Stimulated activated CD4-positive, alpha-beta T cell treated with anti-CD3 and anti-CD28 coated beads, Interleukin-4, amount 100 ng/mL, for 24 hours (primary cell): ENCODE results near the gene ADD3.

Experiments
- DNase-seq: peaks from one replicate; pipeline ENCODE4 v3.0.0-alpha.2; 2020

ADD3 gene

DNA sequence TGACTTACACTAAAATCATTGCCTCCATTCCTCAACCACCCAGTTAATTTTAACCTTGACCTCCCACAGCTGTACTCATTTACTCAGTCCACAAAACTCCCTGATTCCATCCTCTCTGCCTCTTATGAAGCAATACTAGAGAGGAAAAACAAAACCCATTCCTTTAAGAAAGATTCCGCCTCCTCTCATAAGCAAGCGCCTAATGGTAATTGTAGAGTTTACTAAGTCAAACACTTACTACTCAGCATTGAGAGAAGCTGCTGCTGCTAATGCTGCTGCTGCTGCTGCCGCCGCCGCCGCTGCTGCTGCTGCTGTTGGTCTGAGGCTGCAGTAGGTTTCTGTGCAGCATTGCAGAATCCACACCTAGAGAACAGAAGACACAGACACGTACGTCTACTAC is 2.1 kb upstream of the ADD3 start:
- no peak for DNase-seq

DNA sequence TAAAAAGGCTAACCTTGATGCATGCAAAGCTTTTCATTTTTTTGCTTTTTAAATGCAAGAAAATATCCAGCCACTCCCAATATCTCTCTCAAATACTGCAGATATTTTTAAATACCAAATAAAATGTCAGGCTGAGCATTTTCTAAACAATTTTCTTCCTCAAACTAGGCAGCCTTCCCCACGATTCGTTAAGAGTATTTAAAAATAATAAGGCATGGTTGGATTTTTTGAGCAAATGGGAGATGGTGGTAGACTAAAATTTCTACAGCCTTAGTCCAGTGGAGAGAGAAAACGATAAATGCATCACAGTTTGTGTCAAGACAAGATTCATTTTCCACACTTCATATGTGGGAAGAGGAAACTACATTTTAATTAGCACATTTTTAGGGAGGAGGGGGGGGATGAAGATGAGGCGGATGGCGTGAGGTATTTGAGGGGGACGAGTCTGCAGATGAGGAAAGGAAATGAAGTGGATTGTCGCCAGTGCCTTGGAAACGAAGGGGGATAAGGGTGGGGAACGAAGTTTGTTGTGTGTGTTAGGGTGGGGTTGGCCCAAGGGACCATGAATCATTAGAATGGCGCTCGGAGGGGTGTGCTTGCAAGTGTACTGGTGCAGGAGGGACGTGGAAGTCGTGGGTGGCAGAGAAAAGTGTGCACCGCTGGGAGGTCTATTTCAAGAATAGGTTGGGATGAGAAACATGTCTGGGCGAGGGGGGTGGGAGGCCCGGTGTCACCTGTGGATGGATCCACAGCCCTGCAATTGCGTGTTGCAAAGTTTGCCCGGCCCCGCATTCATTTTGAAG is 1.2 kb upstream of the ADD3 start:
- DNase-seq, result peak; percentile 18

DNA sequence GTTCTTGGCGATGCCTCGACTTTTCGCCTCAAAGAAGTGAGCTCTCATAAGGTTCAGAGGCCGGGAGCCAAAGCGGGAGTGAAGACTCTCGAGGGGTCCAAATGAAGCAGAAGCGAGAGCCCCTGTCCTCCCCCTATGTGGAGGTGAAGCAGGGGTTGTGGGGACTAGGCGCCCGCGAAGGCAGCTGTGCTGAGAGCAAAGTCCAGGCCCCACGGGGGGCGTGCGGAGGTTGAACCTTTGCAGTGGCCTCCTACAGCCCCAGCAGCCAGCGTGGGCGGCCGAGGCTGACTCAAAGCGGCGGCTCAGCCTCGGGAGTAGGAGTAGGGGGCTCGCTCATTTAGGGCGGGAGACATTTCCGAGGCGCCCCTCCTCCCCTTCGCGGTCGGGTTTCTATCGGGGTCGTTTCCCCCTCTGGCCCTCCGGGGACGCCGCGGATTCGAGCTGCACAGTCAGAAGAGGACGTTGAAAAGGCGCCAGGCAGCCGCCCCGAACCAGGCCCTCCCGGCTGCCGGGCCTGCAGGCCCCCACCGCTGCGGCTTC is 553 bp upstream of the ADD3 start:
- DNase-seq, result peak; percentile 61

DNA sequence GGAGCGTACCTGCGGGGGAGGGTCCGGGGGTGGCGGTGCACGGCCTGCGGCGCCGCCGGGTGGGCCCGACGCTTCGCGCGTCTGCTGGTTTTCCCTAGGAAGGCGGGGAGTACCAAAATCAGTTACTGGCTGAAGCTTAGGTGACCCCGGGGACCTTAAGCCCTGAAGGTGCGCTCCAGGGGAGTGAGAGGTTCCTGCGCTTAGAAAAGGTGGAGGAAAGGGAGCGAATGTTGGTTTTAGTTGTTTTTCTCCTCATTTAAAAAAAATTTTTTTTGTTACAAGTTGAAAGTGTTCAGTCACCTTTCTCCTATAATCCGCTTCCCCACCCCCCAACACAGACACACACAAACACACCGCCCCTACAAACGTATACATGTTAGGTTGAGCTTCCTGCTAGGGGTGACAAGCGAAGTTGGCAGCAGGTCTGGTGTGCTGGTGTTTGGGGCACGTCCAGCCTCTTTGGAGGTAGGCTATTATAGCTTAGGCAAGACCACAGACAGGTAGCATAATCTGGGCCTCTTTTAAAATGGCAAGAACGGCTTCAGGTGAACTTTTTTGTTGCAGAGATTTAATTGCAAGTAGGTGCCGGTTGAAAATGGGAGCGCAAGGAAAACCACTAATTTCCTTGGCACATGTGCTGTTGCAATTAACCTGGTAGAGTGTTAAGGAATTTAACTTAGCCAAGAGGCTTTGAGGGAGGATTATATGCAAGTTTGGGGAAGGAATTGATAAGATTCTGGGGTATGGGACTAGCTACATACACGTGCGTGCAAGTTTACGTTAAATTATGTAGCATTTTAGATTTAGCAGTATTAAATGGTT is 945 bp downstream of the ADD3 start:
- peak; percentile 52 for DNase-seq

DNA sequence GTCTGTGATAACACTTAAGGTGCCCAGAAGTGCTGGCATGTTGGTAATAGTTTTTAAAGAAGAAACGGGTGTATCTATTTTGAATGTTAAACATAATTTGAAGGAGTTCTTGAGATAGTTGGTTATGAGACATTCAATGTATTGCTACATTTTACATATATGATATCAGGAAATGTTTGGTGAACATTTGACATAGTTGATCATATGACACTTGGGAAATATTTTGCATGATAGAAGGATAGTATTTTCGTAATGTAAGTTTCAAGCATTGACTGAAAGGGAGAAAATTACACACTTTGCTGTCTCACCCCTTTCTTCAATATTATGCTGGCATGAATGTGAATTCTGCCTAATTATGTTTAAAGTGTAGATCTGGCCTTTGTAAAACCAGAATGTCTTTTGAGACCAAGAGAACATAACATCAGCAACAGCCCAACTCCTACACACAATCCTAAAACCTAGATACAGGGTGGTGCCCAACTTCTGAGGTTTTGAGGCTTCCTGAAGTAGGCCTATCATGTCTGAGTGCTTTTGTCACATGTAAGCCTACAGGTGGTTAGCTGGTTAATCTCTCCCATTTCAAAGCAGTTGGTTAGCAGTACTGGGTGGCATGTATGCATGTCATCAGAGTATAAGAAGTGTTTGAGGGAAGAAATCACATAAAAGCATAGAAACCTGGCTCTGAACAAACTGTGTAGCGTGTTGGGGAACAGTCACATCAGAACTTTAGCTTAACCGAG is 2.1 kb downstream of the ADD3 start:
- DNase-seq, result peak; percentile 64

DNA sequence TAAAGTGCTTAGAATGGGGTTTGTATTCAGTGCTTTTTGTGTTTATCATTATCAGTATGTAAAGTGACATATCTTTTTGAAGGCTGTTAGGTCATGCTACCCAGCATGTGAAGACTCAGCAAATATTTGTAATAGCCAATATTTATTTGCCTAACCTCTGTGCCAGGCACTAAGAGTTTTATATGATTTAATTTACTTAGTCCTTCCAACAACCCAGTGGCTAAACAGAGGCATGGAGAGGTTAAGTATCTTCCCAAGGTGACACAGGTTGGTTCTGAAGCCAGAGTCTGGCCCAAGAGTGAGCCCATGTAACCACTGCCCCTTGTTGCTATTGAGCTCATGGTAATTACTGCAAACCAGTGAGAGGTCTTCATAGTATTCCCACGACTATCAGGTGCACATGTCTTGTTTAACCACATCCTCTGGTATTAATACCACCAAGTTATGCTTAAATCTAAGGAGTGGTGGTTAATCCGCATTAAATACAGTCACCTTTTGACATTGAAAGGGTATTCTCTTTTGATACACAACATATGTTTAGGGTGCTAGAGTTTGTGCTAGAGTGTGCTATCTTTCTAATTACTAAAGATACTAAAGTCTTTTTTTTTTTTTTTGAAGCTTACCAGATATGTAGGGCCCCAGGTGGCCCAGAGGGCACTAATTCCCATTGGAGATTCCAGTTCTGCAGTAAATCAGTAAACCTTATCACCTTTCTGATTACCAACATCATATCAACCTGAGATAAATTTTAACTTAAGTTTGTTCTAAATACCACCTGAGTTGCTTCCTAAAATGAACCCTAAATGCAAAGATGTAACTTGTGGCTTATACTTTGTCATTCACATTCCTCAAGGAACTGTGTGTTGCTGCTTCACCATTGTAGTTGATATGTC is 2.9 kb downstream of the ADD3 start:
- DNase-seq, result no peak

DNA sequence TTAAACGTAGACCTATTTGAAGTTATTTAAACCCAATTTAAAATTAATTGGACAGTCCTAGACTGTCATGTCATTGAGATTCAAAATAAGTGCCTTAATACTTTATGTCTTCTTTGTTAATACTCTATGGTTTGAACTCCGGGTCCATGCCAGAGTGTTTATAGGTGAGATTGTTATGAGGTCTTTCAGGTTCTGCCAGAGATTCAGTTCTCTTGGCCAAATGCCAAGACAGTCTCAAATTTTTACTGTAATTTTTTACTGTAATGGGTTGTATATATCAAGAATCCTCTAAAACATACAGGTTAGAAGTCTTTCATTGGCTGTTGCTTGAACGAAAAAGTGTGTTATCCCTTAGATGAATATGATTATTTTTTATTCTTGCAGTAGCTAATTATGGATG is 3.9 kb downstream of the ADD3 start:
- no peak for DNase-seq

DNA sequence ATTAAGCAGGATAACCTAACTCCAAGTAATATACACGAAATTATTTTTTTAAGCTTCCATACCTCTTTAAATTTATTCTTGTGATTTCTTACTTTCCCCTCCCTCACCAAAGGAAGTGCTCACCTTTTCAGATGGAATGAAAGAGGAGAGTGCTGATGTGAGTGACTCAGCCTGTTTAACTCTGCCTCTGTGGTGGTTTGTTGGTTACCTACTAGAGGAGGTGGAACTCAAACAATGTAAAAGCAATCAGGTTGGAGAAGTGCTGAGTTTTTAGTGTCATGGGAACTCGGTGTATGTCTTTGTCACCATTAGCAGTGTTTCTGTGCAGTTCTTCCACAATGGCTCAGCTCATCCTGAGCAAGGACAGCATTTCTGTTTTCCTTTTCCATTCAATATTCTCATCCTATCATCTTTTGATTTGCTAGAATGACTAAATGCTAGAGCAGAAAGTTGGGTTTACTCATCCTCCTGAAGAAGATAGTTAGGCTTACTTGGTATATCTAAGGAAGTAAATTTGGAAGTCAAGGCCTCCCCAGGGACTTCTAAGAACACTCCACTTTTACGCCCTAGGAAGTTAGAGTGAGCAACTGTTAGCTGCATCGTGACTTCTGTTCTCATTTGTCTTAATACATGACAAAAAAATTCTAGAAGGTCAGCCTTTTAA is 6.0 kb downstream of the ADD3 start:
- DNase-seq, result peak; percentile 40

DNA sequence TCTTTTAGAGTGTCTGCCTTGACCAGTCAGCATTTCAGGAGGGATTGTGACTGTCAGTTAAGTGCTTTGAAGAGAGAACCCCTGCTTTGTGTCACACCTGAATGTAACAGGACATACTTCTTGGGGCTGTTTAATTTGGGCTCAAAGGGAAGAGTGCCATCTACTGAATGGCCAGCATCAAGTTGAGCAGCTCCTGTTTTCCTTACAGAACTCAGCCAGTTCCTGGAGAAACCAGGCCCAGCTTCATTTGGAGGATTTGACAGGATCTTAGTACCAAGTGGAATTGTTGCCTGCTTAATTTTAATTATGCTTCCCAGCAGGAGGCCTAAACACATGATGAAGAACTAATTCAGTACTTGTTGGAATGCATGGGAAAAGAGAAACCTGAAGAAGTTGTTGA is 8.3 kb downstream of the ADD3 start:
- no peak for DNase-seq

DNA sequence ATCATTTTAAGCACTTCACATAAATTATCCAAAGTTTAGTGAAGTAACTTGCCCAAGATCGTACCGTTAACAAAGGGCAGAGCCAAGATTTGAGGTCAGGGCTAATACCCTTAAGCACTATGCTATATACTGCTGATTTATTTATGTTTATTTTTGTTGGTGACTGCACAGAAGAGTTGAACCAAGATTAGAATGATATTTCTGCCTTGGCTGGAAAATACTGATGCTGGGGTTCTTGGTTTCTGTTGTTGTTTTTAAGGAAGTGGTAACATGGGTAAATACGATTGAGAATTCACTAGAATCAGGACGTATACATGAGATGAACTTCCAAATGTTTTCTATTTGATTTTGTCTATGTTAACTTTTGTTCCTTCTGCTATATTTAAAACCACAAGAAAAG is 9.3 kb downstream of the ADD3 start:
- no peak for DNase-seq

DNA sequence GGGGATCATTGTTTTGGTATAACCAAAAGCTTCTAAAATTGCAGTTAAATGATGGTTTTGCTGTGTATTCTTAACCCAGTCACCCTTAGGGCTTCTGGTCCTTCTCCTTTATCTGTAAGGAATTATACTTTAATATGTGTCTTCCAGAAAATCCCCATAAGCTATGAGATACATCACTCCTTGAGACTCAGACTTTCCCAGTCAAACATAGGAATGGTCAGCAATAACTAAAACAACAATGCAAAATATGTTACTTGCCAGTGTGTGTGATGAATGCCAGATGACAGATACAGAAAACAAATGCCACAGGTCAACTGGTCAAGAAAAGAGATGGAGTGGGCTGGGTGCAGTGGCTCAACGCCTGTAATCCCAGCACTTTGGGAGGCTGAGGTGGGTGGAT is 10.1 kb downstream of the ADD3 start:
- DNase-seq, result no peak

DNA sequence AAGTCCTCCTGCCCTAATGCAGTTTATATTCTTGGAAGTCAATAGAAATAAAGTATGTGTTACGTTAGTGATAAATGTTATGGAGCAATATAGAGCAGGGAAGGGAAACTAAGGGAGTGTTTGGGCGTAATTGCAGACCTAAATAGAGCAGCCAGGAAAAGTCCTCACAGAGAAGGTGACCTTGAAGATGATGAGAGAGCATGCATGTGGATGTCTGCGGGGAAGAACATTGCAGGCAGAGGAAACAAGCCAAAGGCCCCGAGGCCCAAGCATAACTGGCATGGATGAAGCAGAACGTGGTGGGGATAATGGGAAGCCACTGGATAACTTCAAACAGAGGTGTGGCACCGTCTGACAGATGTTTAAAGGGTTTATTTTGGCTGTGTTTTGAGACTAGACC is 12.5 kb downstream of the ADD3 start:
- no peak for DNase-seq

DNA sequence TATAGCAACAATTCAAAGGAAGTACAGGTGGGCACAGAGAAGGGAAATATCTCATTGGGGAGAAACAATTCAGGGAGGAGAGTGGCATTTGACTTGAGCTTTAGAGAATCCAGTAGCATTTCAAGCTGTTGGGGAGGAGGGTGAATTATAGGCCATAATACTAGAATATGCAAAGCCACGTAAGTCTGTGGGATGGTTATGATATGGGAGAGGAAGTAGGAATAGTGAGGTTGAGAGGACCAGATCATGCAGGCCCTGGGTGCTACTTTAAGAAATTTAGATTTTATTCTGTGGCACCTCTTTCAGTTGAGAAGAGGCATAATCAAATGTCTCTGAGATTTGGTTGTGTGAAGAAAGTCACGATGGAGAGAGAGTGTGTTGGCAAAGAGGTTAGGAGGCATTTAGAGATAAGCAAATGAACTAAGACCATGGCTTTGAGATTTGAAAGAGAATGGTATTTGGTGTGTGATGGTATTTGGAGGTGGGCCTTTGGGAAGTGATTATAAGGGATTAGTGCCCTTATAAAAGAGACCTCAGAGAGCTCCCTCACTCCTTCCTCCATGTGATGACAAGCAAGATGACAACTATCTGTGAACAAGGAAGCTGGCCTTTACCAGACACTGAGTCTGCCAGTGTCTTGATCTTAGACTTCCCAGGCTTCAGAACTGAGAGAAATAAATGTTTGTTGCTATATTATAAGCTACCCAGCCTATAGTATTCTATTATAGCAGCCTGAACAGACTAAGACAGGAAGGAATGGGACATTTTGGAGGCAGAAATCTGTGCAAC is 15.1 kb downstream of the ADD3 start:
- DNase-seq, result no peak

DNA sequence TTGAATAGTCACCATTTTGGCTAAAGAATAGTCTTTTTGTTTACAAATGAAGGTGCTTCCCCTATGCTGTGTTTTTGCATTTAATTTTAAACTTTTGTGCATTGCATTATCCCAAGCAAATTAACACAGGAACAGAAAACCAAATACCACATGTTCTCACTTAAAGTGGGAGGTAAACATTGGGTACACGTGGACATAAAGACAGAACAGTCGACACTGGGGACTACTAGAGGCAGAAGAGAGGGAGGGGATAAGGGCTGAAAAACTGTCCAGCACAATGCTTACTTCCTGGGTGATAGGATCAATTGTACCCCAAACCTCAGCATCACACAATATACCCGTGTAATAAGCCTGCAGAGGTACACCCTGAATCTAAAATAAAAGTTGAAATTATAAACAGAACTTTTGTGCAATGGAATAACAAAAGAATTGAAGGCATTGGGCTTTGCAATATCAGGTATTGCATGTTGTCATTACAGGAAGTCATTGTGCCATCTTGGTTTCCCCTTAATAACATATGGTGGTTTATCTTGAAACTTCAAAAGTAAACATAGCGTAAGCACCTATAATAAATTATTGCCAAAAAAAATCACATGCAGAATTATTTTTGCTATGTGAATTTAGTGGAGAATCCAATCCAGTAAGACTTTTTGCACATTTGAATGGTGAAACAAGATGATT is 16.1 kb downstream of the ADD3 start:
- no peak for DNase-seq

DNA sequence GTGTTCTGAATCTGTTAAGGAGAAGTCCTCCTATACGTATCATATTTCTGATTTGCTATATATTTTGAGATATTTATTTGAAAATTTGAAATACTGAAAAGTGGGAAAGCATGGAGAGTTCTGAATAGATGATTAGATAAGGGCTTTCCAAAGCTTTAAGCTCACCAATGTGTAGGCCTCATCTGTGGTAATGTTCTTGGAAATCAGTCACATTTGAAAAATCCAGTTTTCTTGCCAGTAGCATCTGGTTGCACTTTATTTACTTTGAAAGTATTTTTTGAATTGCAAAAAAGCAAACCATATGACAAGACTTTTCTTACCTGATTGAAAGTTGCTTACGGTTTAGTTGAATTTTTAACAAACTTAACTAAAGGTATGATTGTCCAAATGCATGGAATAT is 21.7 kb downstream of the ADD3 start:
- DNase-seq, result no peak

DNA sequence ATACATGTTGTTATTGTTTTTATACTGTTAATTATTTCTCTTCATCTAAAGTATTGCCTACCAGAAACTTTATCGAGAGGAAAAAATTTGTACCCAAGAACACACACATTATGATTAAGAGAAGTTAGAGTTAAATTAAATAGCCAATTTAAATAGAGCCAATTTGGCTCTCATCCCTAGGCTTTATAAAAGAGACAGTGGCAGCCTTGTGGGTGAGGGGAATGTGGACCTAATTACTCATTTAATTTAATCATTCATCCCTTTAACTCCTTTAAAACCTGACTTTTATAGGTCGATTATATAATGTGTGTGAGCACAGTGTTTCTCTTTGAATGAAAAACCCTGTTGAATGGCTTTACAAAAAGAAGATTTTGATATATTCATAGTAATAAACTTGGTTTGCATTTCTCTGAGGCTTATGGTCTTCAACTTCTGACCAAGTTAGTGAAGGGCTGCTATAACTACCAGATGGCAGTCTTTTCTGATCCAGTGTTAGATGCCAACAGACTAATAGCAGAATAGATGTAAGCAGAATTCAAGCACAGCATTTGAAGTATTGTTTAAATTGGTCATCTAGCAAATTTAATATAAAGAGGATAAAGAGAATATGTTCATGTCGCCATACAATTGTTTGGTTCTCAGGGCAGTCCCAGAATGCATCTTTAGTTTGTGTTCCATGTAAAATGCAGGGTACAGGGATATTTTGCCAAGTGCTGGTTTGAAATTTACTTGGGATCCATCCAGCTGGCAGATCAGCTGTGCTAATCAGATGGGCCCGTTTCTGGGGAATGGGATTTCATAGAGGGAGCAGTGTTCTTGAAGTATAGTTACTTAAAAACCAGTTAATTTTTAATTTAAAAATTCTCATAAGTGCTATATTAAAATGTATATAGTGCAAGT is 25.3 kb downstream of the ADD3 start:
- DNase-seq, result no peak

DNA sequence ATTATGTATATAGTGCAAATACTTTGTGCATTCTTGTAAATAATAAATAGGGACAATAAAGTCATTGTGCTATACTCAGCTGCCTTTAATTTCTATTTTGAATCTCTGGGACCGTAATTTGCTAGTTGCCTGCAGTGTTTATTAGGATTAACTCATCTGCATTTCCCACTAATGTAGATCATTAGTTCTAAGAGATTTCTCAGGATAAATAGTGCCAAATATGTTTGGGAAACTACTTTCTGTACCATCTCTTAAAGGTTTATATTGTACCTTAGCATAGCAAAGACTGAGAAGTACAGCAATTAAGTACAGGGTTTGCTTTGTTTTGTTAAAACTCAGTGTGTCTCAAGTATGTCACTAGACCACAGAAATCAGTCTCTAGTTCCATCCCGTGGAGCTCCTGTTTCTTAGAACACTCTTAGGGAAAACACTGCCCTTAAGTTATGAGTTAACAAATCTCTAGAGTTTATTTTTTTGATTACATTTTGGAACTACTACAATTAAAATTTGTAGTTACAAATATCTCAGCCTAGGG is 26.0 kb downstream of the ADD3 start:
- DNase-seq, result no peak

DNA sequence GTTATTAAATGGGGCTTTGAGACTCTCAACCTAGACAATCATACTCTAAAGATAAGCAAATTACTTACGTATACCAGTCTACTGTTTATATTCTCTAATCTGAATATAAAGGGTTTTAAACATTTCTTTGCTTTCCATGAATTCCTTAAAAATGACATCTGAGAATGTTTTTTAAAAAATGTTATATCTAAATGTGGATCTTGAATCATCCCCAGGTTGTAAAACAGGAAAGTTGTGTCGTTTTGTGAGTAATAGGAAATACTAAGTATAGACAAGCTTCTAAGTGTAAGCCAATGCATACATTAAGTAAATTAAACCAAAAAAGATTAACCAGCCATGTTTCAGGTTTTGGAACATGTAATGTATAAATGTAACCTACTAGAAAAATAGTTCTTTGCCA is 26.8 kb downstream of the ADD3 start:
- no peak for DNase-seq
